Natural killer cell (primary cell): ENCODE data around the gene TCIRG1. TPM values are rescaled to one million over a fixed set of nuclear protein-coding genes. Genes with fewer than 3 reads are reported as not detected.

ENCODE experiments used
- ATAC-seq, 3 donors: fragments of 150-1000 bp in 2 of 3; fragments of 200-7000 bp in 1 of 3; cut with Tn5 transposase; 1 replicate in 1 of 3; 2 replicates in 2 of 3; pipeline ENCODE4 v1.10.0; 2021; ENCODE audit warnings: mild to moderate bottlenecking in 2 of 3, moderate library complexity in 2 of 3
- DNase-seq, 2 donors: peaks; one replicate each; pipeline versions ENCODE4 v3.0.0 to v3.0.0-alpha.2; 2013 to 2021; ENCODE audit warnings: mixed read lengths in 1 of 2
- H3K27ac ChIP-seq: one replicate; pipeline ENCODE4 v1.5.1; 2013; ENCODE audit warnings: mild to moderate bottlenecking, low read length
- H3K27me3 ChIP-seq: one replicate; pipeline ENCODE4 v1.6.1; 2013; ENCODE audit warnings: low read length; ENCODE audit not compliant: control insufficient read depth, insufficient read depth
- H3K36me3 ChIP-seq: one replicate; pipeline ENCODE4 v1.6.1; 2013; ENCODE audit warnings: low read length; ENCODE audit not compliant: control insufficient read depth, insufficient read depth
- H3K4me1 ChIP-seq: one replicate; pipeline ENCODE4 v1.6.1; 2013; ENCODE audit warnings: low read length; ENCODE audit not compliant: control insufficient read depth, insufficient read depth
- H3K4me3 ChIP-seq: one replicate; pipeline ENCODE4 v1.5.1; 2013; ENCODE audit warnings: low read length
- H3K9me3 ChIP-seq: one replicate; pipeline ENCODE4 v1.6.1; 2013; ENCODE audit warnings: low read length; ENCODE audit not compliant: control insufficient read depth, insufficient read depth
- H3K27ac Mint-ChIP-seq, 2 donors: one replicate each; pipeline ENCODE4 v1.8.0; 2022; ENCODE audit warnings: mild to moderate bottlenecking in 2 of 2, mixed read lengths in 2 of 2, moderate library complexity in 1 of 2
- H3K27me3 Mint-ChIP-seq, 2 donors: one replicate each; pipeline ENCODE4 v1.8.0; 2022; ENCODE audit warnings: low read depth in 2 of 2, mixed read lengths in 2 of 2
- H3K36me3 Mint-ChIP-seq: one replicate; pipeline ENCODE4 v1.8.0; 2022; ENCODE audit warnings: mixed read lengths
- H3K4me1 Mint-ChIP-seq, 2 donors: one replicate each; pipeline ENCODE4 v1.8.0; 2022; ENCODE audit warnings: mixed read lengths in 2 of 2
- H3K4me3 Mint-ChIP-seq: one replicate; pipeline ENCODE4 v1.8.0; 2022; ENCODE audit warnings: mild to moderate bottlenecking, moderate library complexity, mixed read lengths
- H3K9me3 Mint-ChIP-seq, 2 donors: one replicate each; pipeline ENCODE4 v1.8.0; 2022; ENCODE audit warnings: mixed read lengths in 2 of 2
- WGBS: methylation state at CpG from one replicate; pipeline ENCODE4 v1.1.7; 2013; ENCODE audit warnings: missing lambda C conversion rate; ENCODE audit not compliant: insufficient coverage; 5-methylcytosine and 5-hydroxymethylcytosine counted together
- intact Hi-C: fragments of 100-400 bp; cut with micrococcal nuclease; formaldehyde crosslinking; loops from one replicate; pipeline ENCODE4 v1.14.2; 2022
- total RNA-seq, 4 donors: library from RNA; stranded (reverse); fragments of 120-200 nt in 1 of 4; gene quantifications; one replicate each; pipeline versions ENCODE4 v1.2.3 to v1.2.4, GENCODE V29; 2013 to 2022
- TF ChIP-seq, protein P1 (sequence below): fragments of 200-600 bp; IDR thresholded peaks from one replicate; pipeline ENCODE4 v1.8.0; 2022; ENCODE audit warnings: antibody characterized with exemption

The TCIRG1 gene
- total RNA-seq, 3 donors from 2014 or later (not counting 1 experiment from before 2014, with no cell fraction given), result 438 to 480 (median 465) TPM

DNA sequence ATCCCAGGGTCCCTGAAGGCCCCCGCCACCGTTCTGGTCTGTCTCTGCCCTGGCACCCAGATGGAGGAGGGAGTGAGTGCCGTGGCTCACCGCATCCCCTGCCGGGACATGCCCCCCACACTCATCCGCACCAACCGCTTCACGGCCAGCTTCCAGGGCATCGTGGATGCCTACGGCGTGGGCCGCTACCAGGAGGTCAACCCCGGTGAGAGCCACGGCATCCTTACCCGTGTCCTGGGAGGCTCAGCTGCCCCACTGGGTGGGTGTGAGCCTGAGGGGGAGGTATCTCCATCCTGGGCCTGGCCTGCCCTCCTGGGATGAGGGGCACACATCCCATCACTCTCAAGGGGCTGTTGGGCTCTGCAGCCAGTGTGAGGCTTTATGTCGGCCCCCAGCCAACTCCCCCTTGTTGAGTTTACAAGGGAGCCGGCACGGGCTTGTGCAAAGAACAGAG is 6.1 kb downstream of the TCIRG1 start:
- H3K27ac ChIP-seq, result no peak overlapping the region
- peaks cover 69% of the 10 kb centered on the region for H3K36me3 ChIP-seq
- no peaks in the 10 kb centered on the region for H3K9me3 ChIP-seq
- H3K27me3 Mint-ChIP-seq, result no peaks in the 10 kb centered on the region
- TF ChIP-seq, protein P1, sequence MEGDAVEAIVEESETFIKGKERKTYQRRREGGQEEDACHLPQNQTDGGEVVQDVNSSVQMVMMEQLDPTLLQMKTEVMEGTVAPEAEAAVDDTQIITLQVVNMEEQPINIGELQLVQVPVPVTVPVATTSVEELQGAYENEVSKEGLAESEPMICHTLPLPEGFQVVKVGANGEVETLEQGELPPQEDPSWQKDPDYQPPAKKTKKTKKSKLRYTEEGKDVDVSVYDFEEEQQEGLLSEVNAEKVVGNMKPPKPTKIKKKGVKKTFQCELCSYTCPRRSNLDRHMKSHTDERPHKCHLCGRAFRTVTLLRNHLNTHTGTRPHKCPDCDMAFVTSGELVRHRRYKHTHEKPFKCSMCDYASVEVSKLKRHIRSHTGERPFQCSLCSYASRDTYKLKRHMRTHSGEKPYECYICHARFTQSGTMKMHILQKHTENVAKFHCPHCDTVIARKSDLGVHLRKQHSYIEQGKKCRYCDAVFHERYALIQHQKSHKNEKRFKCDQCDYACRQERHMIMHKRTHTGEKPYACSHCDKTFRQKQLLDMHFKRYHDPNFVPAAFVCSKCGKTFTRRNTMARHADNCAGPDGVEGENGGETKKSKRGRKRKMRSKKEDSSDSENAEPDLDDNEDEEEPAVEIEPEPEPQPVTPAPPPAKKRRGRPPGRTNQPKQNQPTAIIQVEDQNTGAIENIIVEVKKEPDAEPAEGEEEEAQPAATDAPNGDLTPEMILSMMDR, result no peak
- WGBS, result 96% methylated on average over 18 of the region's 18 CpGs
- intact Hi-C loops, result no loop called here
- no peak overlapping the region for H3K4me3 Mint-ChIP-seq
- H3K4me1 ChIP-seq, result peaks cover 24% of the 10 kb centered on the region
- H3K27ac Mint-ChIP-seq, result no peak overlapping the region
- H3K4me3 ChIP-seq, result no peak overlapping the region
- no peaks in the 10 kb centered on the region for H3K9me3 Mint-ChIP-seq
- DNase-seq, result no peak
- no peaks in the 10 kb centered on the region for H3K27me3 ChIP-seq
- H3K36me3 Mint-ChIP-seq, result no peaks in the 10 kb centered on the region
- peaks cover 9 to 16% of the 10 kb centered on the region in 2 donors for H3K4me1 Mint-ChIP-seq
- ATAC-seq, result no peak

DNA sequence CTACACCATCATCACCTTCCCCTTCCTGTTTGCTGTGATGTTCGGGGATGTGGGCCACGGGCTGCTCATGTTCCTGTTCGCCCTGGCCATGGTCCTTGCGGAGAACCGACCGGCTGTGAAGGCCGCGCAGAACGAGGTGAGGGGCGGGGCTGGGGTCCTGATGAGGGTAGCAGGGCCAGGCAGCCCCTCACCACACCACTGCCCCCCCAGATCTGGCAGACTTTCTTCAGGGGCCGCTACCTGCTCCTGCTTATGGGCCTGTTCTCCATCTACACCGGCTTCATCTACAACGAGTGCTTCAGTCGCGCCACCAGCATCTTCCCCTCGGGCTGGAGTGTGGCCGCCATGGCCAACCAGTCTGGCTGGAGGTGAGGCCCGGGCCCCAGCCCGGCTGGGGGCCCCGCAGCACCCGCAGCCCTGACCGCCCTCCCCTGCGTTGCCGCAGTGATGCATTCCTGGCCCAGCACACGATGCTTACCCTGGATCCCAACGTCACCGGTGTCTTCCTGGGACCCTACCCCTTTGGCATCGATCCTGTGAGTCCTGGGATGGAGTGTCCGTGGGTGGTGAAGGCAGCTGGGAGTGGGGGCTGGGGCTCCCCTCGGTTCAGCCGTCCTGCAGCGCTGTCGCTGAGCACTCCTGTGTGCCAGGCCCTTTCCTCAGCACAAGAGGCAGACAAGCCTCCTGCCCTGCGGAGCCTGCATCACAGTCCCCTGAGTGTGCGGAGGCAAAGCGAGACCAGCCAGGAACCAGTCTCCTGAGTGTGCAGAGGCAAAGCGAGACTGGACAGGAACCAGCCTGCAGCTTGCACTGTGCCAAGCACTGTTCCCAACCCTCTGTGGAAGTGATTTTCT is 8.8 kb downstream of the TCIRG1 start:
- Mint-ChIP-seq H3K27ac (peak overlapping the region in 1 of 2 donors; percentile 38), H3K27me3 (no peaks in the 10 kb centered on the region)

DNA sequence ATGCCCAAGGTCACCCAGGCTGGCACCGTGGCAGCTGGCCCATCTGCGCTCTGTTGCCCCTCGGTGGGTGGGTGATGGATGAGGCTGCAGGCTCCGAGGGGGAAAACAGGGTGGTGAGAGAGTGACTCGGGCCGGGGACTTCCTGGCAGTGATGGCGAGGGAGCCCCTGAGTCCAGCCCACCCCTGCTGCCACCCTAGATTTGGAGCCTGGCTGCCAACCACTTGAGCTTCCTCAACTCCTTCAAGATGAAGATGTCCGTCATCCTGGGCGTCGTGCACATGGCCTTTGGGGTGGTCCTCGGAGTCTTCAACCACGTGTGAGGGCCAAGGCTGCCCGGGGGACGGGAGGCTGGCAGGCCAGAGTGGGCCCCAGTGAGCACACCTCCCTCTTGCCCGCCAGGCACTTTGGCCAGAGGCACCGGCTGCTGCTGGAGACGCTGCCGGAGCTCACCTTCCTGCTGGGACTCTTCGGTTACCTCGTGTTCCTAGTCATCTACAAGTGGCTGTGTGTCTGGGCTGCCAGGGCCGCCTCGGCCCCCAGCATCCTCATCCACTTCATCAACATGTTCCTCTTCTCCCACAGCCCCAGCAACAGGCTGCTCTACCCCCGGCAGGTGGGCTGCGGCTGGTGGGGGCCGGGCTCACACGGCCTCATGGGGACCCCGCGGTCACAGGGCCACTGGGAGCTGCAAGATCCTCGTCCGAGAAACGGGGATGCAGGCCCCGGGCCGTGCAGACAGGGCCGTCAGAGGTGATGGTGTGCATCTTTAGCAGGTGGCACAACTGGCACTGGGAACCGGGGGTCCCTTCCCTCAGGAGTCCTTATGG is 10.1 kb downstream of the TCIRG1 start:
- 95% methylated on average over 35 of the region's 35 CpGs for WGBS
- intact Hi-C loops, result no loop called here
- Mint-ChIP-seq H3K4me3 (no peak overlapping the region), H3K27ac (no peak overlapping the region), H3K27me3 (no peaks in the 10 kb centered on the region), H3K36me3 (no peaks in the 10 kb centered on the region), H3K4me1 (peaks cover 0 to 7% of the 10 kb centered on the region in 2 donors), H3K9me3 (no peaks in the 10 kb centered on the region)
- no peak overlapping the region for H3K4me3 ChIP-seq
- TF ChIP-seq, protein P1, result no peak
- H3K27ac ChIP-seq, result no peak overlapping the region
- DNase-seq (no peak), ATAC-seq (no peak)
- H3K36me3 ChIP-seq, result peaks cover 79% of the 10 kb centered on the region
- H3K4me1 ChIP-seq, result no peaks in the 10 kb centered on the region
- no peaks in the 10 kb centered on the region for H3K27me3 ChIP-seq
- H3K9me3 ChIP-seq, result no peaks in the 10 kb centered on the region

More for the DNA sequence above, 8.8 kb downstream of the TCIRG1 start:
- ATAC-seq (no peak), DNase-seq (no peak)
- H3K9me3 Mint-ChIP-seq, result no peaks in the 10 kb centered on the region
- peaks cover 85% of the 10 kb centered on the region for H3K36me3 ChIP-seq
- H3K9me3 ChIP-seq, result no peaks in the 10 kb centered on the region
- intact Hi-C loops, result no loop called here
- no peak overlapping the region for H3K4me3 ChIP-seq
- no peaks in the 10 kb centered on the region for H3K36me3 Mint-ChIP-seq
- TF ChIP-seq, protein P1, result no peak
- 93% methylated on average over 37 of the region's 37 CpGs for WGBS
- H3K4me3 Mint-ChIP-seq, result no peak overlapping the region
- H3K27ac ChIP-seq, result no peak overlapping the region
- H3K4me1 Mint-ChIP-seq, result peaks cover 0 to 7% of the 10 kb centered on the region in 2 donors
- no peaks in the 10 kb centered on the region for H3K27me3 ChIP-seq
- no peaks in the 10 kb centered on the region for H3K4me1 ChIP-seq
